NCI-H1436 (cell line): ENCODE data around the gene RAET1L.
"Not testable (repeated sequence)": the region's sequence is repeated elsewhere in the genome, so short reads cannot be mapped to it uniquely, and the experiment has no call there.

Experiments
- DNase-seq: peaks from one replicate; lab custom pipeline; 2025; lab: John Stamatoyannopoulos, UW

Gene RAET1L

DNA sequence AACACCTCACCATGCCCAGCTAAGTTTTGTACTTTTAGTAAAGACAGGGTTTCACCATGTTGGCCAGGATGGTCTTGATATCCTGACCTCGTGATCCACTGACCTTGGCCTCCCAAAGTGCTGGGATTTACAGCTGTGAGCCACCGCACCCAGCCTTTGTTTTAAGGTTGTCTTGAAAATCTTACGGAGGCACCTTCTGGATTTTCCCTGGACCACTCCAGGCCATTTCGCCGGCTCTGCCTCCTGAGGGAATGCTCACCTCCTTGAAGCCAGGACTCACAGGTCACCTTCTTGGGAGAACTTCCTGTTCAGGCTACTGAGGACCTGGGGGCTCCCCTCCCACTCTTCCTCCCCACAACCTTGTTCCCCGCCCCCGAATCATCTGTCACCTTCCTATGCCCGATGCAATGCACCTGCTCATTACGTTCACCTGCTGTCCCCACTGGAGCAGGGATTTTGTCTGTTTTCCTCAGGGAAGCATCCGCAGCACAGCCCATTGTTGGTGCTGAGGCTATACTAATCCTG is 19.4 kb upstream of the RAET1L start:
- no peak for DNase-seq

- DNase-seq = no peak
These were observed 18.4 kb upstream of the RAET1L start for GRCh38 chr6:150043501-150044412.

DNA sequence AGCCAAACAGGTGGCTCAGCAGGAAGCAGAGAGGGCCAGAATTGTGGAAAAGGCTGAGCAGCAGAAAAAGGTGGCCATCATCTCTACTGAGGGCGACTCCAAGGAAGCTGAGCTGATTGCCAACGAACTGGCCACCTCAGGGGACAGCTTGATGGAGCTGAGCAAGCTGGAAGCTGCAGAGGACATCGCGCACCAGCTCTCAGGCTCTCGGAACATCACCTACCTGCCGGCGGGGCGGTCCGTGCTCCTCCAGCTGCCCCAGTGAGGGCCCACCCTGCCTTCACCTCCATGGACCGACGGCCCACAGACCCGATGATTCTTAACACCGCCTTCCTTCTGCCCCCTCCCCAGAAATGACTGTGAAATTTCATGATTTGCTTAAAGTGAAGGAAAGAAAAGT is 17.8 kb upstream of the RAET1L start:
- no peak for DNase-seq

DNA sequence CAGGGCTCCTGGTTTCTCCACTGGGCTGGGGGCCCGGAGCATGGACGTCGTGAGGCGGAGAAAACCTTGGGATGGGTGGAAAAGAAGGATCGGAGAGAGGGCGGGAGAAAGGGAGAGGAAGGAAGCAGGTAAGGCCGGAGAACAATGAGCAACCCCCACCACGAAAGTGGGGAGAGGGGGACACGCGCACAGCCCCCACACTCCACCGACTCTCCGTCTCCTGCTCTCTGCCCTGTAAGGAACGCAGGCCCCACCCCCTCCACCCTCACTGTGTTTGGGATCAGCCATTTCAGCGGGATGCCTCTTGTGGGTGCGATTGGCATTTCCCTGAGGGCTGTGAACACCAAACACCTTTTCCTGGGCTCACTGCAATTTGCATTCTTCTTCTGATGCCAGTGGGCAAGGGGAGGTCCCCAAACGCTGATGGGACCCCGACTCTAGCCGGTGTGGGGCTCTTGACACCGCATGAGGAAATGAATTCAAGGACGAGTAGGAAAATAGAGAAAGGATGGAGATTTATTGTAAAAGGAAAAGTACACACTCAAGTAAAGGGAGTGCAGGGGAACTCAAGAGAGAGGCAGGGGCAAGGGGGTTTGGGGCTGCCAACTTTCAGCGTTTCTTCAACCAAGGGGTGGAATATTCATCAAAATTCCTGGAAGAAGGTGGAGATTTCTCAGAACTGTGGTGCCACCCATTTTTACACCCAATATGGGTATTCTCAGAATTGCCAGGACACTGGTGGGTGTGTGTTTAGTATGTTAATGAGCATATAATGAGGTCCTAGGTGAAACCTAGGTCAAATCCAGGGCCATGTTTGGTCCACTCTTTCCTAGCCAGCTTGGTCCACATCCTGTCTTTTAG is 13.1 kb upstream of the RAET1L start:
- DNase-seq = no peak

GRCh38 chr6:150037526-150038201 is 12.3 kb upstream of the RAET1L start:
- DNase-seq = no peak

GRCh38 chr6:150036081-150036480 is 10.7 kb upstream of the RAET1L start:
- no peak for DNase-seq

DNA sequence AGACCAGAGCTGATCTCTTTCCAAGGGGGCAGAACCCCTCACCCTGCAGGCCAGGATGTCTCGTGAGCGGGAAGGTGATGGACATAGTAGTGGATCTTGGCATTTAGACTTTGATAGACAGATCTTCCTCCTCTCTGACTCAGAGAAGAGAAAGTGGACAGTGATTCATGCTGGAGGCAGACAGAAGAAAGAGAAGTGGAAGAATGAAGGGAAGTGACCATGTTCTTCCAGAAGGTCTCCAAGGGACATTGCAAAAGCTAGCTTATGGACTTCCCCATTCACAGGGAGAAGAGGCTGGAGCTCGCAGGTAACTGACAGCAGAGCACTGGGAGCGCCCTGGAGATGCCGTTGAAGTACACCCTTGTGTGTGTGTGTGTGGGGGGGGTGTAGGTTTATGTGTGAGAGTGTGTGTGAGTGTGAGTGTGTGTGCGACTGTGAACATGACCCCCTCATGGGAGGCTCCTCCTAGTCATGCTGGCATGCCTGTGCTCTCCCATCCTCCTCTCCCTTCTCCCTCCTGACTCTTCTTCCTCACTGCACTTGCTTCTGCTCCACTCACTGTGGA is 8.0 kb upstream of the RAET1L start:
- DNase-seq = no peak

- DNase-seq = no peak
These were observed 7.3 kb upstream of the RAET1L start for GRCh38 chr6:150032598-150032997.

DNA sequence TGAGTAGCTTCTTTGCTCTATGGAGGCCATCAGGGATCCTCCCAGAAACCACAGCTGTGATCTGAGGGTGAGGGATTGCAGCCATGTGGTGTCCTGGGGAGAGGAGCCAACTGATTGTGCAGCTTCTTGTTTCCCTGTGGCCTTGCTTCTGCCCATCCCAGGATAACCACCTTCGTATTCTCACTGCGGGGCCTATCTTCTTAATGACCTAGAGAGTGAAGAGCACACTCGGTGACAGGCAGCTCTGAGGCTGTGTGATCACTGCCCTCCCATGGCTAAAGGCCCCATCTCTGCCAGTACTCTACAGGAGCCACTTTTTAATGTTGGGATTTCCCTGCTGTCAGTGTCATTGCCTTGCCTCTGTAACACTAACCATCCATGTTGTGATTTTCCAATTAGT is 5.3 kb upstream of the RAET1L start:
- DNase-seq = no peak

DNA sequence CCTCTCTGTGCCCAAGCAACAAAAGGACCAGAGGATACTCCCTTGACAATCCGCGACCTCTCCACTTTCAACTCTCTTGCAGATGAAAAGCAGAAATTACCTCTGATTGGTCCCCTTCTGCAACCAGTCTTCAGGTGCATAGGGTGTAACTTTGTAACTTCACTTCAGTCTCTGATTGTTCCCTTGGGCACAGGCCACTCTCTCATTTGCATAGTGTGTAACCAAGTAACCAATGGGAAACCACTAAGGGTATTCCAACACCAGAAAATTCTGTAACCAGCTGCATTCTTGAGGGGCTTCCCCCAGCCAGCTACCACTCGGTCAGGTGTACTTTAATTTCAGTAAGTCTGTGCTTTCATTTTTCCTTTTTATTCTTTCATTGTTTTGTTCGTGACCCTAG is 4.4 kb upstream of the RAET1L start:
- DNase-seq = no peak

DNA sequence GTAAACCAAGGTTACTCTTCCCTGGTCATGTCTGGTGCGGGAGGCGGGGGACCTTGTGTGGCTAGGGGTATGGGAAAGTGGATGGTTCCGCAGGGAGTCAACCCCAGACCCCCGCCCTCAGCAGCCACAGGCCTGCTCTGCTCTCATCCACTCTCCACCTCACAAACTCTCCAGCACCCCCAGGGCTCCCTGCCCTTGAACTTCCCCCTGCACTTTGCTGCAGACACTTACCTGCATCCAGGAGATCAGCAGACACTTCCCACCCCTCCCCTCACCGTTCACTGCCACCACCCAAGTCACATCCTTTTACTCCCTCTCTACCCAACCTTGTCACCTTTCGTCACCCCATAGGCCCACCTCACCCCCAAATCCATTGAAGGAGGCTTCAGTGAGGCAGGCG is 3.9 kb upstream of the RAET1L start:
- no peak for DNase-seq

GRCh38 chr6:150028799-150029198 is 3.5 kb upstream of the RAET1L start:
- DNase-seq = no peak

DNA sequence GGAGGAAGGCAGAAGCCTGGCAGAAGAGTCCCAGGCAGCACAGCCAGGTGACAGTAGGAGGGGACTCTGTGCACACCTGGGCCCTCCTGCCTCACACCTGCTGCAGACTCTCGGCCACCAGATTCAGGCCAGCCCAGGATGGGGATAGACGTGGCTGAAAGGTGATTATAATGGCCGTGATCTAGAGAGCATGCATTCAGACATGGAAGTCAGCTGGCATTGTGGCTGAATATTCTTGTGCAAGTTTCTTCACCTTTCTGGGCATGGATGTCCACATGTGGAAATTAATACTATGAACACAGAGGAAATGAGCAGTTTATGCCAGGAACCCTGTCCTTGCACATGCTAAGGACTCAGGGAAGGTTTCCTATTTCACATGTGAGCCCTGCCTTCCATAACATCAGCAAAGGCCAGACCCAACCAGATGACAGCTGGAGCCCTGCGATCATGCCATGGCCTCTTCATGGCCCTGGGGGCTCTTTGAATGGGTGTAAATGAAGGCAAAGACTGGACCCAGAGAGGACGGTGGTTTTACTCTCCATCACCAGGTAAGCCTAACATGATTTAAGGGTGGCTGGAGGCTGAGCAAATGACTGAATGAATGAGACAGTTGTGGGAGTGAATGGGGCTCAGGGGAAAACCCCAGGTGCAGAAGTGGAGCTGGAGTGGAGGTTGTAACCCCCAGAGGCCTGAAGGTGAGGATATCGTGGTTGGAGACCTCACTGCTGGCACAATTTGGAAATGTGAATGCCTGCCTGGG is 2.7 kb upstream of the RAET1L start:
- no peak for DNase-seq

- DNase-seq = no peak
These were observed 1.9 kb upstream of the RAET1L start for GRCh38 chr6:150026976-150027805.

GRCh38 chr6:150024646-150025155 is 631 bp downstream of the RAET1L start:
- no peak for DNase-seq

DNA sequence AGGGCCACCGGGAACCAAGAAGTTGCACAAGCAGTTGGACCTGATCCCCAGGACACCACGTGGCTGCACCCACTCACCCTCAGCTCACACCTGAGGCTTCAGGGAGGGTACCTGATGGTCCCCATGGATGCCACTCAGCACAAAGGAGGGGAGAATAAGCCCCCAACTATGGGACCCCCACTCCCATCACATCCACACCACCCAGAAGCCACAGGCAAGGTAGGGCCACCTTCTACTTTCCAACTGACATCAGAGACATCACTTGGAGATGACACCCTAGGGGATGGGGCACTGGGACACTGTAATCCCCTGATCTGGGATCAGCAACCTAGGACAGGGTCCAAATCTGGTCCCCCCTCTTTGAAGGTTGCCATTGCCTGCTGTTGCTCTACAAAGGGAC is 1.3 kb downstream of the RAET1L start:
- DNase-seq = not testable (repeated sequence)

- DNase-seq = not testable (repeated sequence)
These were observed 3.5 kb downstream of the RAET1L start for GRCh38 chr6:150021870-150022269.

DNA sequence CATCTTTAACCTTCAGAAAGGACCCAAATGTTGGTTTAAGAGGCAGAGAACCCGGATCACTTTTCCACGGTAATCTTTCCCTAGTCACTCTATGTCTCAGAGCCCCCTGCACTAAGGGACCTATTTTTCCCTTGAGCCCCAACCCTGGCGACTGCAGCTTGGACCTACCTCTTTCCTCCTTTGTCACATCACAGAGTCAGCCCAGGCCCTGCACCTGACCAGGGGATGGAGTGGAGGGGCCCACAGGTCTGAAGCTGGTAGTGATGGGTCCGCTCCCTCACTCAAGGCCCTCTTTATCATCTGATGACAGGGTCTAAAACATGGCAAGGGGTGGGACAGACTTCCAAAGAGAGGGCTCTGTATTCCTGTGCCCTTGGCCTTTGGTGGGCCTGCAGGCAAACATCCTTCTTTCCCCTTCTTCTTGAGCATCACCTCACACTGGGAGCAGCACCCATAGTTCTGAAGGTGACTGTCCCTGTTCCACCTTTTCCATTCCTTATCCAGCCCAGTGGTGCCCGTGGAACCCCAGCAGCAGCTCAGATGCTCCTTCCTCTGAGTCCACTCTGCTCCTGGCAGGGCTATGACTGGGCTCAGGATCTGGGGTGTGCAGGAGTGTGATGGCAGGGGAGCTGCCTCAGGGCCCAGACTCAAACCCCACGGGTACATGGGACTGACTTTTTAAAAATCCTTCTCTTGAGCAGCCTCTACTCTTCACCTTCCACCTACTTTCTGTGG is 6.3 kb downstream of the RAET1L start:
- no peak for DNase-seq

- DNase-seq = not testable (repeated sequence)
These were observed 8.2 kb downstream of the RAET1L start for GRCh38 chr6:150017186-150017521.
